ENCODE measurements around the gene MYRFL. TPM values are rescaled to one million over a fixed set of nuclear protein-coding genes. Genes with fewer than 3 reads are reported as not detected.

Gene MYRFL
- polyA plus RNA-seq, 1 of the 3 experiments (the other 2 are of a cell fraction), result not detected

DNA sequence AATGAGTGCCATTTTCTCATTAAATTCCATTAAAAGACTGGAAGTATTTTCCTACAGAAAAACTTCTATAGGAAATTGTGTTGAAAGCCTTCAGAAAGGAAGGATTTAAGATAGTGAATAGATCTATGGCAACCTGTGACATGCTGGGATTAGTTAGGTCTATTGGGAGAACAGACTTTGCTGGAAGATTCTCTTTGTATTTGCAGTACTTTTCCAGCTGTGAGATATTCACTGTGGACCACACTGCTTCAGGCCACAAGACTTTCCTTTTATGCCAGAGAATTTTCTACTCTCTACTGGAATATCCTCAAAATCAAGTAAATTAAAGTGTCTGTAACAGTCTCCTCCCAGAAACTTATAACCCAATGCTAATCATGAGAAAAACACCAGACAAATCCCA lies 136.2 kb downstream of the MYRFL start:
- H3K4me3 ChIP-seq (ENCODE audit: low read depth in 2 of 2, low read length in 1 of 2), result no peak overlapping the region
- CTCF ChIA-PET, result interaction anchor here (1.3 kb wide), 1 partner anchor 61 kb away, joined by 4 read pairs; no protein-coding TSS in a partner anchor
- no peaks in the 10 kb centered on the region for H3F3A ChIP-seq (replicated peaks; ENCODE audit: insufficient read depth)
- no peaks in the 10 kb centered on the region for H3K36me3 ChIP-seq (replicated peaks in 1 of 2; ENCODE audit: control insufficient read depth in 1 of 2, insufficient read depth in 2 of 2, low read length in 1 of 2)
- DNase-seq, result no peak
- H2AFZ ChIP-seq (ENCODE audit: low read depth), result no peak overlapping the region
- H3K9ac ChIP-seq, result no peak overlapping the region
- no peaks in the 10 kb centered on the region for H3K9me2 ChIP-seq
- H3K4me2 ChIP-seq, result no peak overlapping the region
- no peaks in the 10 kb centered on the region for H3K79me2 ChIP-seq (ENCODE audit: insufficient read depth)
- H3K27ac ChIP-seq (ENCODE audit: low read depth in 2 of 2, low read length in 1 of 2), result no peak overlapping the region
- no peak for TF ChIP-seq MXI1 (IDR thresholded peaks at IDR 0.05; ENCODE audit: low read depth, low read length)
- TF ChIP-seq, protein P1, sequence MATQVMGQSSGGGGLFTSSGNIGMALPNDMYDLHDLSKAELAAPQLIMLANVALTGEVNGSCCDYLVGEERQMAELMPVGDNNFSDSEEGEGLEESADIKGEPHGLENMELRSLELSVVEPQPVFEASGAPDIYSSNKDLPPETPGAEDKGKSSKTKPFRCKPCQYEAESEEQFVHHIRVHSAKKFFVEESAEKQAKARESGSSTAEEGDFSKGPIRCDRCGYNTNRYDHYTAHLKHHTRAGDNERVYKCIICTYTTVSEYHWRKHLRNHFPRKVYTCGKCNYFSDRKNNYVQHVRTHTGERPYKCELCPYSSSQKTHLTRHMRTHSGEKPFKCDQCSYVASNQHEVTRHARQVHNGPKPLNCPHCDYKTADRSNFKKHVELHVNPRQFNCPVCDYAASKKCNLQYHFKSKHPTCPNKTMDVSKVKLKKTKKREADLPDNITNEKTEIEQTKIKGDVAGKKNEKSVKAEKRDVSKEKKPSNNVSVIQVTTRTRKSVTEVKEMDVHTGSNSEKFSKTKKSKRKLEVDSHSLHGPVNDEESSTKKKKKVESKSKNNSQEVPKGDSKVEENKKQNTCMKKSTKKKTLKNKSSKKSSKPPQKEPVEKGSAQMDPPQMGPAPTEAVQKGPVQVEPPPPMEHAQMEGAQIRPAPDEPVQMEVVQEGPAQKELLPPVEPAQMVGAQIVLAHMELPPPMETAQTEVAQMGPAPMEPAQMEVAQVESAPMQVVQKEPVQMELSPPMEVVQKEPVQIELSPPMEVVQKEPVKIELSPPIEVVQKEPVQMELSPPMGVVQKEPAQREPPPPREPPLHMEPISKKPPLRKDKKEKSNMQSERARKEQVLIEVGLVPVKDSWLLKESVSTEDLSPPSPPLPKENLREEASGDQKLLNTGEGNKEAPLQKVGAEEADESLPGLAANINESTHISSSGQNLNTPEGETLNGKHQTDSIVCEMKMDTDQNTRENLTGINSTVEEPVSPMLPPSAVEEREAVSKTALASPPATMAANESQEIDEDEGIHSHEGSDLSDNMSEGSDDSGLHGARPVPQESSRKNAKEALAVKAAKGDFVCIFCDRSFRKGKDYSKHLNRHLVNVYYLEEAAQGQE (IDR thresholded peaks at IDR 0.05; ENCODE audit: low read depth, low read length), result no peak
- no peak for TF ChIP-seq FOSL2 (IDR thresholded peaks at IDR 0.05; ENCODE audit: borderline replicate concordance, low read depth)
- no peak for TF ChIP-seq MEF2A (IDR thresholded peaks at IDR 0.05; ENCODE audit: borderline replicate concordance, low read depth)
- TF ChIP-seq, protein P2, sequence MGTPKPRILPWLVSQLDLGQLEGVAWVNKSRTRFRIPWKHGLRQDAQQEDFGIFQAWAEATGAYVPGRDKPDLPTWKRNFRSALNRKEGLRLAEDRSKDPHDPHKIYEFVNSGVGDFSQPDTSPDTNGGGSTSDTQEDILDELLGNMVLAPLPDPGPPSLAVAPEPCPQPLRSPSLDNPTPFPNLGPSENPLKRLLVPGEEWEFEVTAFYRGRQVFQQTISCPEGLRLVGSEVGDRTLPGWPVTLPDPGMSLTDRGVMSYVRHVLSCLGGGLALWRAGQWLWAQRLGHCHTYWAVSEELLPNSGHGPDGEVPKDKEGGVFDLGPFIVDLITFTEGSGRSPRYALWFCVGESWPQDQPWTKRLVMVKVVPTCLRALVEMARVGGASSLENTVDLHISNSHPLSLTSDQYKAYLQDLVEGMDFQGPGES (IDR thresholded peaks at IDR 0.05; ENCODE audit: low read depth, low read length), result no peak
- TF ChIP-seq YY1 (IDR thresholded peaks at IDR 0.05; ENCODE audit: low read depth), result no peak
- no peak for TF ChIP-seq RFX5 (IDR thresholded peaks at IDR 0.05; ENCODE audit: low read length)
- no peak for TF ChIP-seq RCOR1 (IDR thresholded peaks at IDR 0.05; ENCODE audit: low read length)
- TF ChIP-seq TAF1 (IDR thresholded peaks at IDR 0.05; ENCODE audit: borderline replicate concordance, low read depth, low read length), result no peak
- TF ChIP-seq NFIC (IDR thresholded peaks at IDR 0.05; ENCODE audit: borderline replicate concordance), result no peak
- TF ChIP-seq, protein P3, sequence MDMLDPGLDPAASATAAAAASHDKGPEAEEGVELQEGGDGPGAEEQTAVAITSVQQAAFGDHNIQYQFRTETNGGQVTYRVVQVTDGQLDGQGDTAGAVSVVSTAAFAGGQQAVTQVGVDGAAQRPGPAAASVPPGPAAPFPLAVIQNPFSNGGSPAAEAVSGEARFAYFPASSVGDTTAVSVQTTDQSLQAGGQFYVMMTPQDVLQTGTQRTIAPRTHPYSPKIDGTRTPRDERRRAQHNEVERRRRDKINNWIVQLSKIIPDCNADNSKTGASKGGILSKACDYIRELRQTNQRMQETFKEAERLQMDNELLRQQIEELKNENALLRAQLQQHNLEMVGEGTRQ (IDR thresholded peaks at IDR 0.05; ENCODE audit: borderline replicate concordance, low read depth, low read length), result no peak
- TF ChIP-seq, protein P4, sequence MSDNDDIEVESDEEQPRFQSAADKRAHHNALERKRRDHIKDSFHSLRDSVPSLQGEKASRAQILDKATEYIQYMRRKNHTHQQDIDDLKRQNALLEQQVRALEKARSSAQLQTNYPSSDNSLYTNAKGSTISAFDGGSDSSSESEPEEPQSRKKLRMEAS (IDR thresholded peaks at IDR 0.05; ENCODE audit: low read depth), result no peak
- no peak for TF ChIP-seq SMC3 (IDR thresholded peaks at IDR 0.05; ENCODE audit: low read depth, low read length)
- TF ChIP-seq, protein P5, sequence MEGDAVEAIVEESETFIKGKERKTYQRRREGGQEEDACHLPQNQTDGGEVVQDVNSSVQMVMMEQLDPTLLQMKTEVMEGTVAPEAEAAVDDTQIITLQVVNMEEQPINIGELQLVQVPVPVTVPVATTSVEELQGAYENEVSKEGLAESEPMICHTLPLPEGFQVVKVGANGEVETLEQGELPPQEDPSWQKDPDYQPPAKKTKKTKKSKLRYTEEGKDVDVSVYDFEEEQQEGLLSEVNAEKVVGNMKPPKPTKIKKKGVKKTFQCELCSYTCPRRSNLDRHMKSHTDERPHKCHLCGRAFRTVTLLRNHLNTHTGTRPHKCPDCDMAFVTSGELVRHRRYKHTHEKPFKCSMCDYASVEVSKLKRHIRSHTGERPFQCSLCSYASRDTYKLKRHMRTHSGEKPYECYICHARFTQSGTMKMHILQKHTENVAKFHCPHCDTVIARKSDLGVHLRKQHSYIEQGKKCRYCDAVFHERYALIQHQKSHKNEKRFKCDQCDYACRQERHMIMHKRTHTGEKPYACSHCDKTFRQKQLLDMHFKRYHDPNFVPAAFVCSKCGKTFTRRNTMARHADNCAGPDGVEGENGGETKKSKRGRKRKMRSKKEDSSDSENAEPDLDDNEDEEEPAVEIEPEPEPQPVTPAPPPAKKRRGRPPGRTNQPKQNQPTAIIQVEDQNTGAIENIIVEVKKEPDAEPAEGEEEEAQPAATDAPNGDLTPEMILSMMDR (IDR thresholded peaks at IDR 0.05), result no peak
- no peak for TF ChIP-seq ELF1 (IDR thresholded peaks at IDR 0.05)
- TF ChIP-seq EP300 (IDR thresholded peaks at IDR 0.05; ENCODE audit: borderline replicate concordance in 1 of 2, low read depth in 1 of 2, low read length in 1 of 2), result no peak
- no peak for TF ChIP-seq FOXJ3 (CRISPR knock-in tag; IDR thresholded peaks at IDR 0.05)
- TF ChIP-seq RAD21 (IDR thresholded peaks at IDR 0.05; ENCODE audit: low read length), result no peak
- TF ChIP-seq, protein P6, sequence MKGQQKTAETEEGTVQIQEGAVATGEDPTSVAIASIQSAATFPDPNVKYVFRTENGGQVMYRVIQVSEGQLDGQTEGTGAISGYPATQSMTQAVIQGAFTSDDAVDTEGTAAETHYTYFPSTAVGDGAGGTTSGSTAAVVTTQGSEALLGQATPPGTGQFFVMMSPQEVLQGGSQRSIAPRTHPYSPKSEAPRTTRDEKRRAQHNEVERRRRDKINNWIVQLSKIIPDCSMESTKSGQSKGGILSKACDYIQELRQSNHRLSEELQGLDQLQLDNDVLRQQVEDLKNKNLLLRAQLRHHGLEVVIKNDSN (IDR thresholded peaks at IDR 0.05; ENCODE audit: borderline replicate concordance, low read depth), result no peak
- TF ChIP-seq, protein P7, sequence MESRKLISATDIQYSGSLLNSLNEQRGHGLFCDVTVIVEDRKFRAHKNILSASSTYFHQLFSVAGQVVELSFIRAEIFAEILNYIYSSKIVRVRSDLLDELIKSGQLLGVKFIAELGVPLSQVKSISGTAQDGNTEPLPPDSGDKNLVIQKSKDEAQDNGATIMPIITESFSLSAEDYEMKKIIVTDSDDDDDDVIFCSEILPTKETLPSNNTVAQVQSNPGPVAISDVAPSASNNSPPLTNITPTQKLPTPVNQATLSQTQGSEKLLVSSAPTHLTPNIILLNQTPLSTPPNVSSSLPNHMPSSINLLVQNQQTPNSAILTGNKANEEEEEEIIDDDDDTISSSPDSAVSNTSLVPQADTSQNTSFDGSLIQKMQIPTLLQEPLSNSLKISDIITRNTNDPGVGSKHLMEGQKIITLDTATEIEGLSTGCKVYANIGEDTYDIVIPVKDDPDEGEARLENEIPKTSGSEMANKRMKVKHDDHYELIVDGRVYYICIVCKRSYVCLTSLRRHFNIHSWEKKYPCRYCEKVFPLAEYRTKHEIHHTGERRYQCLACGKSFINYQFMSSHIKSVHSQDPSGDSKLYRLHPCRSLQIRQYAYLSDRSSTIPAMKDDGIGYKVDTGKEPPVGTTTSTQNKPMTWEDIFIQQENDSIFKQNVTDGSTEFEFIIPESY (IDR thresholded peaks at IDR 0.05; ENCODE audit: borderline replicate concordance, low read depth), result no peak
- POLR2A ChIA-PET, result no interaction called here
- H3K9me3 ChIP-seq, result no peaks in the 10 kb centered on the region
- H3K4me1 ChIP-seq (ENCODE audit: control insufficient read depth in 1 of 2, insufficient read depth in 2 of 2, low read depth in 1 of 2, low read length in 1 of 2), result no peaks in the 10 kb centered on the region
- H4K20me1 ChIP-seq (ENCODE audit: insufficient read depth), result no peaks in the 10 kb centered on the region
- H3K27me3 ChIP-seq (ENCODE audit: insufficient read depth), result no peaks in the 10 kb centered on the region

All from SK-N-SH (cell line).